ENCODE data around the gene MRPL49.

- TF ChIP-seq CTCF (IDR thresholded peaks at IDR 0.05) (no peak), POLR2AphosphoS5 (IDR thresholded peaks at IDR 0.05; ENCODE audit: insufficient read depth in 1 of 2, low read depth in 1 of 2) (no peak)
These were observed 13.5 kb upstream of the MRPL49 start for GRCh38 chr11:65108469-65109123.

All from vagina (tissue), 2 donors.